HEK293 (cell line): Measurements from ENCODE around the gene MAPT.
A peak's percentile ranks its signal among the peaks of the same experiment; 100 is the strongest.

ENCODE experiments used
- CTCF ChIA-PET: fragments of 350-600 bp; formaldehyde crosslinking; extraction: SDS; loops from one replicate; lab custom pipeline; 2021; ENCODE audit warnings: antibody characterized with exemption; lab: Yijun Ruan, JAX
- POLR2A ChIA-PET: fragments of 300-600 bp; formaldehyde crosslinking; extraction: SDS; loops from one replicate; lab custom pipeline; 2020; ENCODE audit warnings: antibody characterized with exemption, inconsistent platforms; lab: Yijun Ruan, JAX
- H3K27ac ChIP-seq: fragments of 200-500 bp; sonication (Bioruptor generic); 2 replicates; pipeline ENCODE4 v1.5.1; 2014; ENCODE audit warnings: low read depth, low read length, control low read depth, inconsistent platforms; ENCODE audit errors: extremely low read depth
- H3K36me3 ChIP-seq, 2 experiments: fragments of 200-500 bp in 1 of 2; sonication (Bioruptor generic) in 1 of 2; 1 replicate in 1 of 2; 2 replicates in 1 of 2; pipeline ENCODE4 v1.5.1; 2014 to 2017; ENCODE audit warnings: inconsistent platforms in 2 of 2, low read length in 2 of 2; ENCODE audit not compliant: control insufficient read depth in 2 of 2, insufficient read depth in 1 of 2
- H3K4me1 ChIP-seq: fragments of 200-500 bp; sonication (Bioruptor generic); 2 replicates; pipeline ENCODE4 v1.5.1; 2014; ENCODE audit warnings: mild to moderate bottlenecking, low read length, inconsistent platforms; ENCODE audit not compliant: control insufficient read depth, insufficient read depth
- H3K4me3 ChIP-seq: 2 replicates; pipeline ENCODE4 v1.5.1; 2011; ENCODE audit warnings: low read depth, mild to moderate bottlenecking, control low read depth, low read length, moderate library complexity
- H3K9me3 ChIP-seq: fragments of 200-500 bp; sonication (Bioruptor generic); 2 replicates; pipeline ENCODE4 v1.5.1; 2014; ENCODE audit warnings: low read depth, low read length, inconsistent platforms; ENCODE audit not compliant: control insufficient read depth, insufficient read depth
- BCL11A ChIP-seq: fragments of 450-650 bp; formaldehyde crosslinking; IDR thresholded peaks from 2 replicates; pipeline ENCODE4 v1.5.1; 2016; ENCODE audit warnings: low read depth, missing biosample characterization, missing genetic modification characterization
- CTCF ChIP-seq: fragments of 450-650 bp; formaldehyde crosslinking; IDR thresholded peaks from 2 replicates; pipeline ENCODE4 v1.5.1; 2016; ENCODE audit warnings: missing biosample characterization, missing genetic modification characterization
- IKZF3 ChIP-seq: fragments of 450-650 bp; IDR thresholded peaks from 2 replicates; pipeline ENCODE4 v1.5.0; 2018; ENCODE audit warnings: missing biosample characterization, mild to moderate bottlenecking, missing genetic modification characterization, moderate library complexity
- INSM2 ChIP-seq: fragments of 450-650 bp; formaldehyde crosslinking; IDR thresholded peaks from 2 replicates; pipeline ENCODE4 v1.5.1; 2016; ENCODE audit warnings: missing biosample characterization, missing genetic modification characterization
- KLF1 ChIP-seq: fragments of 450-650 bp; formaldehyde crosslinking; IDR thresholded peaks from 2 replicates; pipeline ENCODE4 v1.5.1; 2016; ENCODE audit warnings: missing biosample characterization, missing genetic modification characterization
- KLF16 ChIP-seq: fragments of 450-650 bp; formaldehyde crosslinking; IDR thresholded peaks from 2 replicates; pipeline ENCODE4 v1.5.1; 2017; ENCODE audit warnings: missing biosample characterization, missing genetic modification characterization
- MEIS1 ChIP-seq: sonication (generic); formaldehyde crosslinking; IDR thresholded peaks from 2 replicates; pipeline ENCODE4 v1.8.1; 2022; ENCODE audit warnings: missing genetic modification reagents, mild to moderate bottlenecking, borderline replicate concordance
- MZF1 ChIP-seq: fragments of 450-650 bp; formaldehyde crosslinking; IDR thresholded peaks from 2 replicates; pipeline ENCODE4 v1.5.1; 2017; ENCODE audit warnings: missing biosample characterization, missing genetic modification characterization, borderline replicate concordance
- PRDM6 ChIP-seq: fragments of 450-650 bp; formaldehyde crosslinking; IDR thresholded peaks from 2 replicates; pipeline ENCODE4 v1.5.1; 2017; ENCODE audit warnings: missing biosample characterization, missing genetic modification characterization
- ZBTB44 ChIP-seq: fragments of 450-650 bp; IDR thresholded peaks from 2 replicates; pipeline ENCODE4 v1.5.1; 2018; ENCODE audit warnings: missing biosample characterization, mild to moderate bottlenecking, missing genetic modification characterization
- ZBTB7A ChIP-seq: fragments of 450-650 bp; formaldehyde crosslinking; IDR thresholded peaks from 2 replicates; pipeline ENCODE4 v1.5.1; 2016; ENCODE audit warnings: low read depth, missing biosample characterization, missing genetic modification characterization
- ZBTB8A ChIP-seq: fragments of 450-650 bp; formaldehyde crosslinking; IDR thresholded peaks from 2 replicates; pipeline ENCODE4 v1.5.1; 2016; ENCODE audit warnings: missing biosample characterization, missing genetic modification characterization
- ZNF155 ChIP-seq: fragments of 450-650 bp; formaldehyde crosslinking; IDR thresholded peaks from 2 replicates; pipeline ENCODE4 v1.5.1; 2016; ENCODE audit warnings: missing biosample characterization, missing genetic modification characterization
- ZNF169 ChIP-seq: fragments of 450-650 bp; formaldehyde crosslinking; IDR thresholded peaks from 2 replicates; pipeline ENCODE4 v1.5.1; 2016; ENCODE audit warnings: missing biosample characterization, missing genetic modification characterization
- ZNF211 ChIP-seq: fragments of 450-650 bp; formaldehyde crosslinking; IDR thresholded peaks from 2 replicates; pipeline ENCODE4 v1.5.1; 2016; ENCODE audit warnings: low read depth, missing biosample characterization, missing genetic modification characterization
- ZNF23 ChIP-seq: fragments of 450-650 bp; formaldehyde crosslinking; IDR thresholded peaks from 2 replicates; pipeline ENCODE4 v1.5.1; 2016; ENCODE audit warnings: missing biosample characterization, missing genetic modification characterization, borderline replicate concordance
- ZNF350 ChIP-seq: fragments of 450-650 bp; formaldehyde crosslinking; IDR thresholded peaks from 2 replicates; pipeline ENCODE4 v1.5.0; 2017; ENCODE audit warnings: missing biosample characterization, mild to moderate bottlenecking, missing genetic modification characterization
- ZNF544 ChIP-seq: fragments of 450-650 bp; formaldehyde crosslinking; IDR thresholded peaks from 2 replicates; pipeline ENCODE4 v1.5.0; 2017; ENCODE audit warnings: missing biosample characterization, missing genetic modification characterization
- ZNF558 ChIP-seq: fragments of 450-650 bp; formaldehyde crosslinking; IDR thresholded peaks from 2 replicates; pipeline ENCODE4 v1.5.1; 2016; ENCODE audit warnings: missing biosample characterization, missing genetic modification characterization
- ZNF580 ChIP-seq: fragments of 450-650 bp; formaldehyde crosslinking; IDR thresholded peaks from 2 replicates; pipeline ENCODE4 v1.5.1; 2016; ENCODE audit warnings: missing biosample characterization, missing genetic modification characterization
- ZNF600 ChIP-seq: fragments of 450-650 bp; formaldehyde crosslinking; IDR thresholded peaks from 2 replicates; pipeline ENCODE4 v1.5.1; 2016; ENCODE audit warnings: missing biosample characterization, missing genetic modification characterization
- ZNF624 ChIP-seq: fragments of 450-650 bp; formaldehyde crosslinking; IDR thresholded peaks from 2 replicates; pipeline ENCODE4 v1.5.1; 2017; ENCODE audit warnings: missing biosample characterization, missing genetic modification characterization
- ZNF654 ChIP-seq: fragments of 450-650 bp; formaldehyde crosslinking; IDR thresholded peaks from 2 replicates; pipeline ENCODE4 v1.5.1; 2016; ENCODE audit warnings: low read depth, missing biosample characterization, missing genetic modification characterization
- ZNF660 ChIP-seq: fragments of 450-650 bp; IDR thresholded peaks from 2 replicates; pipeline ENCODE4 v1.5.1; 2018; ENCODE audit warnings: missing biosample characterization, mild to moderate bottlenecking, missing genetic modification characterization
- ZNF777 ChIP-seq: fragments of 450-650 bp; formaldehyde crosslinking; IDR thresholded peaks from 2 replicates; pipeline ENCODE4 v1.5.1; 2017; ENCODE audit warnings: missing biosample characterization, missing genetic modification characterization, borderline replicate concordance
- ZNF843 ChIP-seq: fragments of 450-650 bp; formaldehyde crosslinking; IDR thresholded peaks from 2 replicates; pipeline ENCODE4 v1.5.1; 2016; ENCODE audit warnings: missing biosample characterization, missing genetic modification characterization

MAPT gene

GRCh38 chr17:45852535-45853297 lies 41.6 kb upstream of the MAPT start (continued):
- TF ChIP-seq ZNF654 (tag by site-specific recombination) (peak; percentile 97), CTCF (tag by site-specific recombination) (peak; percentile 67), ZNF600 (tag by site-specific recombination) (0 out of 2 replicates have a peak, but pooled peaks have one; percentile 20), ZBTB44 (tag by site-specific recombination) (peak; percentile 44; the same call in 1 of the 2 replicates), ZNF660 (tag by site-specific recombination) (0 out of 2 replicates have a peak, but pooled peaks have one; percentile 30), ZNF544 (tag by site-specific recombination) (no peak)
- TF ChIP-seq, all 188 proteins: peak for 9

GRCh38 chr17:45854209-45854608 lies 40.1 kb upstream of the MAPT start:
- no peaks in the 10 kb centered on the region for H3K36me3 ChIP-seq
- H3K27ac ChIP-seq, result no peak overlapping the region
- CTCF ChIA-PET, result interaction anchor here (0.6 to 2.0 kb wide), 4 partner anchors 9 to 187 kb away, joined by 3 to 8 read pairs (median 4); no protein-coding TSS in a partner anchor
- H3K9me3 ChIP-seq, result no peaks in the 10 kb centered on the region
- no peak overlapping the region for H3K4me3 ChIP-seq
- no peak for TF ChIP-seq MEIS1 (CRISPR knock-in tag)
- no peak for TF ChIP-seq ZNF350
- TF ChIP-seq BCL11A (tag by site-specific recombination), result no peak
- no peak for TF ChIP-seq ZNF777
- TF ChIP-seq ZNF23, result no peak
- no peak for TF ChIP-seq PRDM6 (tag by site-specific recombination)
- TF ChIP-seq ZNF843 (tag by site-specific recombination), result no peak
- TF ChIP-seq ZNF211 (tag by site-specific recombination), result no peak
- TF ChIP-seq INSM2, result no peak
- TF ChIP-seq KLF1, result no peak
- no peak for TF ChIP-seq ZNF558 (tag by site-specific recombination)
- TF ChIP-seq ZNF169, result no peak
- TF ChIP-seq ZNF624 (tag by site-specific recombination), result no peak
- TF ChIP-seq ZBTB7A (tag by site-specific recombination), result no peak
- no peak for TF ChIP-seq ZNF580 (tag by site-specific recombination)
- TF ChIP-seq KLF16 (tag by site-specific recombination), result no peak
- TF ChIP-seq ZBTB8A (tag by site-specific recombination), result no peak
- TF ChIP-seq MZF1 (tag by site-specific recombination), result no peak
- no peak for TF ChIP-seq IKZF3 (tag by site-specific recombination)
- TF ChIP-seq ZNF155 (tag by site-specific recombination), result no peak
- POLR2A ChIA-PET, result no interaction called here
- no peaks in the 10 kb centered on the region for H3K4me1 ChIP-seq
